ENCODE data around the gene TBXAS1. TPM values are rescaled to one million over a fixed set of nuclear protein-coding genes. Genes with fewer than 3 reads are reported as not detected.

Gene TBXAS1
- total and polyA plus RNA-seq, 2 of the 8 experiments (the other 6 are each of a cell fraction or from before 2014, with no cell fraction given), result 0.86 to 2.1 TPM

GRCh38 chr7:140022582-140023211, 193.6 kb downstream of the TBXAS1 start:
- no peak overlapping the region for H3K18ac ChIP-seq (ENCODE audit: extremely low read depth, low read length)
- H2BK15ac ChIP-seq (ENCODE audit: low read length), result no peak overlapping the region
- H3K27ac ChIP-seq (ENCODE audit: low read depth, low read length), result no peak overlapping the region
- no peak overlapping the region for H3K9ac ChIP-seq (replicated peaks in 1 of 4; ENCODE audit: extremely low read depth in 1 of 4, low read depth in 3 of 4, low read length in 3 of 4)
- H3K27me3 ChIP-seq (replicated peaks in 1 of 4; ENCODE audit: control insufficient read depth in 3 of 4, extremely low read depth in 1 of 4, insufficient read depth in 3 of 4, low read length in 3 of 4), result no peaks in the 10 kb centered on the region
- H3K14ac ChIP-seq (ENCODE audit: insufficient read length), result no peak overlapping the region
- 0 out of 2 replicates have a peak, but pooled peaks cover 2% of the 10 kb centered on the region for H3K79me1 ChIP-seq (ENCODE audit: low read depth, low read length)
- no peaks in the 10 kb centered on the region for H4K20me1 ChIP-seq (replicated peaks in 1 of 2; ENCODE audit: control insufficient read depth in 1 of 2, insufficient read depth in 2 of 2, low read length in 2 of 2)
- FAIRE-seq, result no peak
- H3K4ac ChIP-seq (replicated peaks; ENCODE audit: insufficient read length, low read depth, low read length), result no peak overlapping the region
- H3K4me2 ChIP-seq (ENCODE audit: insufficient read depth in 1 of 2, low read depth in 2 of 2, low read length in 2 of 2), result no peak overlapping the region
- ChIA-PET CTCF (ENCODE audit: partially characterized antibody) (interaction anchor here (0.6 kb wide), 1 partner anchor 192 kb away, joined by 3 read pairs; no protein-coding TSS in a partner anchor), POLR2A (ENCODE audit: partially characterized antibody) (interaction anchor here (0.5 kb wide), 1 partner anchor 250 kb away, joined by 5 read pairs; no protein-coding TSS in a partner anchor)
- no peaks in the 10 kb centered on the region for H3K23me2 ChIP-seq (ENCODE audit: low read depth, low read length)
- no peak overlapping the region for H3K23ac ChIP-seq (ENCODE audit: insufficient read length)
- H4K5ac ChIP-seq (ENCODE audit: insufficient read length, low read depth, low read length), result no peak overlapping the region
- WGBS, 2 experiments (ENCODE audit: extremely low coverage in 1 of 2, insufficient coverage in 1 of 2, insufficient read length in 1 of 2, insufficient replicate concordance in 2 of 2, low coverage in 1 of 2, low lambda C conversion rate in 2 of 2, missing lambda C conversion rate in 1 of 2), result 83% methylated on average over 7 of the region's 7 CpGs; no CpG with 5 or more reads in 1 of the 2 experiments
- H2BK12ac ChIP-seq (ENCODE audit: low read depth, low read length), result no peak overlapping the region
- no peak overlapping the region for H2BK5ac ChIP-seq (ENCODE audit: low read depth, low read length)
- no peak overlapping the region for H2AK5ac ChIP-seq (ENCODE audit: low read depth, low read length)
- H3K79me2 ChIP-seq (ENCODE audit: control insufficient read depth in 1 of 2, insufficient read depth in 2 of 2, low read length in 2 of 2), result no peaks in the 10 kb centered on the region
- H4K8ac ChIP-seq (ENCODE audit: extremely low read depth, insufficient read depth, low read length), result no peak overlapping the region
- no peak overlapping the region for H2BK120ac ChIP-seq (replicated peaks; ENCODE audit: low read depth, low read length)
- H2AFZ ChIP-seq (ENCODE audit: low read length), result no peak overlapping the region
- DNase-seq (ENCODE audit: low read depth in 1 of 2, low spot score in 2 of 2), result no peak
- H4K91ac ChIP-seq (replicated peaks; ENCODE audit: insufficient read length, low read length), result no peak overlapping the region
- H2BK20ac ChIP-seq (ENCODE audit: low read length), result no peak overlapping the region
- H3K9me3 ChIP-seq (ENCODE audit: insufficient read depth in 2 of 2, low read depth in 1 of 2, low read length in 1 of 2), result no peaks in the 10 kb centered on the region
- H3K4me3 ChIP-seq (ENCODE audit: extremely low read depth in 1 of 4, insufficient read depth in 2 of 4, low read depth in 3 of 4, low read length in 4 of 4), result no peak overlapping the region
- no peaks in the 10 kb centered on the region for H3K36me3 ChIP-seq (ENCODE audit: control insufficient read depth in 2 of 4, insufficient read depth in 4 of 4, low read length in 3 of 4)
- H3K56ac ChIP-seq (replicated peaks; ENCODE audit: insufficient read length, low read depth, low read length), result no peak overlapping the region
- H3K4me1 ChIP-seq (replicated peaks in 1 of 4; ENCODE audit: control insufficient read depth in 3 of 4, insufficient read depth in 4 of 4, low read length in 3 of 4), result no peaks in the 10 kb centered on the region
- TF ChIP-seq KDM1A (IDR thresholded peaks at IDR 0.05; ENCODE audit: borderline replicate concordance, low read length) (no peak), FOSL1 (IDR thresholded peaks at IDR 0.05; ENCODE audit: insufficient read depth, low read depth, low read length) (no peak), RNF2 (IDR thresholded peaks at IDR 0.05; ENCODE audit: borderline replicate concordance, low read depth, low read length, missing control alignments, poor library complexity, severe bottlenecking) (no peak), POLR2AphosphoS5 (IDR thresholded peaks at IDR 0.05; ENCODE audit: low read depth, low read length) (no peak), GABPA (IDR thresholded peaks at IDR 0.05; ENCODE audit: borderline replicate concordance, insufficient read depth, low read length) (no peak), KDM4A (IDR thresholded peaks at IDR 0.05; ENCODE audit: low read depth, low read length, severe bottlenecking) (no peak), SRF (IDR thresholded peaks at IDR 0.05; ENCODE audit: low read depth, low read length) (no peak), TAF1 (IDR thresholded peaks at IDR 0.05; ENCODE audit: low read depth, low read length) (no peak), ZNF274 (IDR thresholded peaks at IDR 0.05; ENCODE audit: borderline replicate concordance, extremely low read depth, low read length) (no peak), JUND (IDR thresholded peaks at IDR 0.05; ENCODE audit: low read length) (no peak), HDAC2 (IDR thresholded peaks at IDR 0.05; ENCODE audit: borderline replicate concordance in 1 of 2, low read depth in 2 of 2, low read length in 2 of 2) (no peak), POLR2A (IDR thresholded peaks at IDR 0.05; ENCODE audit: control extremely low read depth in 1 of 2, low read depth in 2 of 2, low read length in 2 of 2) (no peak), CBX5 (IDR thresholded peaks at IDR 0.05; ENCODE audit: low read depth, low read length) (no peak)

Data from H1 (cell line).